Activated CD4-positive, alpha-beta T cell treated with anti-CD3 and anti-CD28 coated beads, Interleukin-2, amount 50 U/mL, for 4 hours (primary cell): Measurements from ENCODE around the gene SKIC2.

Source experiments
- DNase-seq, 2 experiments: peaks; one replicate each; pipeline ENCODE4 v3.0.0-alpha.2; 2020

Gene SKIC2

GRCh38 chr6:31945507-31946369 lies 13.2 kb upstream of the SKIC2 start, which contains the start of gene CFB:
CFB (plus strand) TSS chr6:31946095; CDS start chr6:31946222, 127 bp downstream.
- DNase-seq, result no peak

- no peak for DNase-seq
Measured at GRCh38 chr6:31946370-31946885, 12.5 kb upstream of the SKIC2 start.

- no peak for DNase-seq
Measured at GRCh38 chr6:31947070-31947675, 11.8 kb upstream of the SKIC2 start.

GRCh38 chr6:31947864-31948263 lies 11.1 kb upstream of the SKIC2 start:
- no peak for DNase-seq

GRCh38 chr6:31948306-31948705 lies 10.7 kb upstream of the SKIC2 start:
- DNase-seq, result no peak

- DNase-seq, result no peak
Measured at GRCh38 chr6:31948753-31949413, 10.1 kb upstream of the SKIC2 start.

- DNase-seq, result no peak
Measured at GRCh38 chr6:31949926-31950548, 8.9 kb upstream of the SKIC2 start.

GRCh38 chr6:31952140-31952805 lies 6.7 kb upstream of the SKIC2 start:
- DNase-seq, result no peak

- DNase-seq, result no peak
Measured at GRCh38 chr6:31952890-31953289, 6.1 kb upstream of the SKIC2 start.

GRCh38 chr6:31954511-31954910 lies 4.5 kb upstream of the SKIC2 start:
- DNase-seq, result no peak

- DNase-seq, result no peak
Measured at GRCh38 chr6:31956796-31957195, 2.2 kb upstream of the SKIC2 start.

- DNase-seq, result no peak
Measured at GRCh38 chr6:31958412-31958740, 599 bp upstream of the SKIC2 start.

GRCh38 chr6:31961616-31962015 lies 2.6 kb downstream of the SKIC2 start:
- DNase-seq, result no peak

GRCh38 chr6:31963921-31964320 lies 4.9 kb downstream of the SKIC2 start:
- DNase-seq, result no peak

GRCh38 chr6:31965700-31966099 lies 6.7 kb downstream of the SKIC2 start:
- no peak for DNase-seq

GRCh38 chr6:31966506-31966905 lies 7.5 kb downstream of the SKIC2 start:
- DNase-seq, result no peak

GRCh38 chr6:31966997-31967925 lies 8.3 kb downstream of the SKIC2 start:
- no peak for DNase-seq

- no peak for DNase-seq
Measured at GRCh38 chr6:31967926-31968320, 8.9 kb downstream of the SKIC2 start.

- no peak for DNase-seq
Measured at GRCh38 chr6:31968326-31968725, 9.4 kb downstream of the SKIC2 start.

GRCh38 chr6:31968791-31969711 lies 10.1 kb downstream of the SKIC2 start:
- no peak for DNase-seq
